ENCODE results near the gene ZIC4.

DNA sequence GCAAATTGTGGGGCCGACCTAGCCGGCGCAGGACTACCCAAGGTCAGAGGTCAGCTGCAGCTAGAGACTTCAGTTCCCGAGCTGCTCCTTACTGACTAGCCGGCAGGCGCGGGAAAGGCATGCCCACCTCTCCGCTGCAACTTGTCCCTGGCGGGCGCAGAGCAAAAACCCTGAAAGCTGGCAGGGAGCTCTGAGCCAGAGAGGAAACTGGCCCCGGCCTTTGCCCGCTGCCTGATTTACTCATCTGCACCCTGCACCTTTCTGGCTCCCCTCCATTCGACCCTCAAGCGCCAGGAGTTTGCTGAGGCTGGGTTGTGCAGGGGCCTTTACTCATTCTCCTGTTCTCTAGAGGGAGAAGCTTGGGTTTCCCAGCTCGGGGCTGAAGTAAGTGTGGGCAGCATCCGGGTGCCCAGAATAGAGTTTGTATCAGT is 1.5 kb downstream of the ZIC4 start:
- TF ChIP-seq, protein P1, sequence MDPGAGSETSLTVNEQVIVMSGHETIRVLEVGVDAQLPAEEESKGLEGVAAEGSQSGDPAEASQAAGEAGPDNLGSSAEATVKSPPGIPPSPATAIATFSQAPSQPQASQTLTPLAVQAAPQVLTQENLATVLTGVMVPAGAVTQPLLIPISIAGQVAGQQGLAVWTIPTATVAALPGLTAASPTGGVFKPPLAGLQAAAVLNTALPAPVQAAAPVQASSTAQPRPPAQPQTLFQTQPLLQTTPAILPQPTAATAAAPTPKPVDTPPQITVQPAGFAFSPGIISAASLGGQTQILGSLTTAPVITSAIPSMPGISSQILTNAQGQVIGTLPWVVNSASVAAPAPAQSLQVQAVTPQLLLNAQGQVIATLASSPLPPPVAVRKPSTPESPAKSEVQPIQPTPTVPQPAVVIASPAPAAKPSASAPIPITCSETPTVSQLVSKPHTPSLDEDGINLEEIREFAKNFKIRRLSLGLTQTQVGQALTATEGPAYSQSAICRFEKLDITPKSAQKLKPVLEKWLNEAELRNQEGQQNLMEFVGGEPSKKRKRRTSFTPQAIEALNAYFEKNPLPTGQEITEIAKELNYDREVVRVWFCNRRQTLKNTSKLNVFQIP (CRISPR knock-in tag; IDR thresholded peaks at IDR 0.05; ENCODE audit: borderline replicate concordance, low read depth) = no peak
- no peak for TF ChIP-seq ZFP30 (CRISPR knock-in tag; IDR thresholded peaks at IDR 0.05)
- TF ChIP-seq, protein P2, sequence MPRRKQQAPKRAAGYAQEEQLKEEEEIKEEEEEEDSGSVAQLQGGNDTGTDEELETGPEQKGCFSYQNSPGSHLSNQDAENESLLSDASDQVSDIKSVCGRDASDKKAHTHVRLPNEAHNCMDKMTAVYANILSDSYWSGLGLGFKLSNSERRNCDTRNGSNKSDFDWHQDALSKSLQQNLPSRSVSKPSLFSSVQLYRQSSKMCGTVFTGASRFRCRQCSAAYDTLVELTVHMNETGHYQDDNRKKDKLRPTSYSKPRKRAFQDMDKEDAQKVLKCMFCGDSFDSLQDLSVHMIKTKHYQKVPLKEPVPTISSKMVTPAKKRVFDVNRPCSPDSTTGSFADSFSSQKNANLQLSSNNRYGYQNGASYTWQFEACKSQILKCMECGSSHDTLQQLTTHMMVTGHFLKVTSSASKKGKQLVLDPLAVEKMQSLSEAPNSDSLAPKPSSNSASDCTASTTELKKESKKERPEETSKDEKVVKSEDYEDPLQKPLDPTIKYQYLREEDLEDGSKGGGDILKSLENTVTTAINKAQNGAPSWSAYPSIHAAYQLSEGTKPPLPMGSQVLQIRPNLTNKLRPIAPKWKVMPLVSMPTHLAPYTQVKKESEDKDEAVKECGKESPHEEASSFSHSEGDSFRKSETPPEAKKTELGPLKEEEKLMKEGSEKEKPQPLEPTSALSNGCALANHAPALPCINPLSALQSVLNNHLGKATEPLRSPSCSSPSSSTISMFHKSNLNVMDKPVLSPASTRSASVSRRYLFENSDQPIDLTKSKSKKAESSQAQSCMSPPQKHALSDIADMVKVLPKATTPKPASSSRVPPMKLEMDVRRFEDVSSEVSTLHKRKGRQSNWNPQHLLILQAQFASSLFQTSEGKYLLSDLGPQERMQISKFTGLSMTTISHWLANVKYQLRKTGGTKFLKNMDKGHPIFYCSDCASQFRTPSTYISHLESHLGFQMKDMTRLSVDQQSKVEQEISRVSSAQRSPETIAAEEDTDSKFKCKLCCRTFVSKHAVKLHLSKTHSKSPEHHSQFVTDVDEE (CRISPR knock-in tag; IDR thresholded peaks at IDR 0.05) = no peak
- TF ChIP-seq ZC3H10 (CRISPR knock-in tag; IDR thresholded peaks at IDR 0.05) = no peak
- no peak for TF ChIP-seq RARB (CRISPR knock-in tag; IDR thresholded peaks at IDR 0.05)
- no peak for TF ChIP-seq ZFP3 (CRISPR knock-in tag; IDR thresholded peaks at IDR 0.05)
- TF ChIP-seq ZNF565 (CRISPR knock-in tag; conservative IDR thresholded peaks at IDR 0.05; ENCODE audit: low read depth) = no peak
- TF ChIP-seq ESRRG (CRISPR knock-in tag; IDR thresholded peaks at IDR 0.05) = no peak
- TF ChIP-seq, protein P3, sequence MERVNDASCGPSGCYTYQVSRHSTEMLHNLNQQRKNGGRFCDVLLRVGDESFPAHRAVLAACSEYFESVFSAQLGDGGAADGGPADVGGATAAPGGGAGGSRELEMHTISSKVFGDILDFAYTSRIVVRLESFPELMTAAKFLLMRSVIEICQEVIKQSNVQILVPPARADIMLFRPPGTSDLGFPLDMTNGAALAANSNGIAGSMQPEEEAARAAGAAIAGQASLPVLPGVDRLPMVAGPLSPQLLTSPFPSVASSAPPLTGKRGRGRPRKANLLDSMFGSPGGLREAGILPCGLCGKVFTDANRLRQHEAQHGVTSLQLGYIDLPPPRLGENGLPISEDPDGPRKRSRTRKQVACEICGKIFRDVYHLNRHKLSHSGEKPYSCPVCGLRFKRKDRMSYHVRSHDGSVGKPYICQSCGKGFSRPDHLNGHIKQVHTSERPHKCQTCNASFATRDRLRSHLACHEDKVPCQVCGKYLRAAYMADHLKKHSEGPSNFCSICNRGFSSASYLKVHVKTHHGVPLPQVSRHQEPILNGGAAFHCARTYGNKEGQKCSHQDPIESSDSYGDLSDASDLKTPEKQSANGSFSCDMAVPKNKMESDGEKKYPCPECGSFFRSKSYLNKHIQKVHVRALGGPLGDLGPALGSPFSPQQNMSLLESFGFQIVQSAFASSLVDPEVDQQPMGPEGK (CRISPR knock-in tag; IDR thresholded peaks at IDR 0.05; ENCODE audit: borderline replicate concordance) = no peak
- no peak for TF ChIP-seq ARNTL (CRISPR knock-in tag; IDR thresholded peaks at IDR 0.05; ENCODE audit: borderline replicate concordance, low read depth)
- TF ChIP-seq TOX (CRISPR knock-in tag; IDR thresholded peaks at IDR 0.05; ENCODE audit: borderline replicate concordance) = no peak
